ENCODE results near the gene WBP2.

WBP2 gene

DNA sequence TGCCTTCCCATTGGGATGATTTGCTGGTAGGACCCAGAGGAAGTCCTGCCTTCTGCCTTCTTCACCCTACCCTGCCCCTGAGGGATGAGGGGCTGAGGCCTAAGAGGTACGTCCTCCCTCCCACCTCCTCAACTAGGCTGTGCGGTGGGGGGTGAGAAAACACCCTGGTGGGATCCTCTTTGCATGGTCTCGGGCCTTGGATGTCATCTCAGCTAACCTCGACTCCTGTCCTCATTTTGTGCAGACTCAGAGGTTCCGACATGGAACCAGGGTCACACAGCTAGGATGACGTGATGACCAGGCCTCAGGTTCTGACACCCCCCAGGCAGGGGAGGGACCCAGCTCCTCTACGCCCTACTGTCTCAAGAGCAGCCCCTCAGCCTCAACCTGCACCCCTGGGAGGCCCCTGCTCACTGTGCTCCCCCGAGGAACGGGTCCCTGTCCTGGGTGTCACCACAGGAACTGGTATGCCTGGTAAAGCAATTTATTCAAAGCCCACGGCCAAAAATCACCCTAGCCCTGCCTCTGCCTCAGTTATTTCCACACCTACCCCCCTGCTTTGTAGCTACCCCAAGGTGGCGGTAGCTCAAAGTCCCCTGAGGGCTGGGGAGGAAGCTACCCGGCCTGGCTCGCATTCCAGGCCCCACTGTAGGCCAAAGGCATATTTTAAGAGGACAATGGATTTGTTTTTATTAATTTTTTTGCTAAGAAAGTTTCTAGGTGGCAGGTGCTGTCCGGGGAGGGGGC, 28.4 kb downstream of the WBP2 start:
- no peak for DNase-seq

- DNase-seq = no peak
Measured at GRCh38 chr17:75825748-75826370, 29.3 kb downstream of the WBP2 start.

DNA sequence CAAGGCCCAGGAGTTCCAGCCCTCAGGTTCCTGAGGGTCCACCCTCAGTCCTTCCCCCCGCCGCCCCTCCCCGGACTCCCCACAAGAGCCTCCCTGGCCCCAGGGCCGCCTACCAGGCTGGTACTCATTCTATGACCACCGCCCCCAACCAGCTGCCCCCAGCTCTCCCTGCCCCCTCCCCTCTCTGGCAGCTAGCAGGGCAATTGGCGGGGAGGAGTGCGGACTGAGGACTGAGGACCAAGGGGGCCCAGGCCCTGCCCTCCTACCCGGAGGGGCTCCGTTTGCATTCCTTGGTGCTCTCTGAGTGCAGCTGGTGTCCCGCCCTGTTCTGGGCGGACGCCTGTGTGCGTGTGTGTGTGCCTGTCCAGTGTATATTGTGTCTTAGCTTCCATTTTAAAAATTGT, 30.0 kb downstream of the WBP2 start:
- DNase-seq = no peak

DNA sequence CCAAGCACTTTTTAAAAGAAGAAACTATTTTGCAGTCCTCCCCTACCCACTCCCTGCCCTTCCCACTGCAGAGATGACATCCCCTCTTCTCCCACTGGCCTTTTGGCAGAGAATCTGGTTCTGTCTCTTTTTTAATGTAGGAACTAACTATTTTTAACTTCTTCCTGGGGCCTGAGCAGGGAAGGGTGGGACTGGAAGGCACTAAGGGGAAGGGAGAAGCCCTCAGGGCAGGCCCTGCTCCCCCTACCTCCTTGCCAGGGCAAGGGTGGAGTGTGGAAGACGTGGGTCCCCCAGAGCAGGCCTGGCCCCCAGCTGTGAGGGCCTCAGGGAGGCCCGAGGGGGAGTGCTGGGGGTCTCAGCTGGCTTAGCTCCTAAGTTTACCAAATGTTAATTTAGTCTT, 30.5 kb downstream of the WBP2 start:
- DNase-seq = no peak

- no peak for DNase-seq
Measured at GRCh38 chr17:75824050-75824552, 31.0 kb downstream of the WBP2 start.

DNA sequence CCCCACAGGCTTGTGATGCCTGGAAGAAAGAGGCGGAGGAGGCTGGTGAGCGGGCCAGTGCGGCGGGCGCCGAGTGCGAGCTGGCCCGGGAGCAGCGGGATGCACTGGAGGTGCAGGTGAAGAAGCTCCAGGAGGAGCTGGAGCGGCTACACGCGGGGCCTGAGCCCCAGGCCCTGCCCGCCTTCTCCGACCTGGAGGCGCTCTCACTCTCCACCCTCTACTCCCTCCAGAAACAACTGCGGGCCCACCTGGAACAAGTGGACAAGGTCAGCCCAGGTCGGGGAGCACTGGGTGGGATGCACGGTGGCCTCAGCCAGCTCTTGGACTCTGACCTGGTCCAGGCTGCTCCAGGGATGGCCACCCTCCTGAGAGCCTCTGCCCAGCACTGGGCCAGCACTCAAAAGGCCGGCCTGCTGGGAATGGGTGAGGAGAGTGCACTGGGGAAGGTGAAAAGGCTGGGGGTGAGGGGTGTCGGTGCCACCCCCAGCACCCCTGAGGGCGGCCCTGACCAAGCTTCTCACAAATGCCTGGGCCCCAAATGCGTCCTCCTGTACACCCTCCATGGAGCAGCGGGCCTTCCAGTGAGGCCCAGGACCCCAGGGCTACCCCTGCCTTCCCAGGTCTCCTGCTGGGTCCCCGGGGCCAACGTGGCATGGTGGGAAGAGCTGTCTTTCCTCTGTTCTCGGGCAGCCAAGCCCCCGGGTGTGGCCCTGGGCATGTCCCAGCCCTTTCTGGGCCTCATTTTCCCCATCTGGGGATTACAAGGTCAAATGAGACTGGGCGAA, 31.7 kb downstream of the WBP2 start:
- DNase-seq = no peak

DNA sequence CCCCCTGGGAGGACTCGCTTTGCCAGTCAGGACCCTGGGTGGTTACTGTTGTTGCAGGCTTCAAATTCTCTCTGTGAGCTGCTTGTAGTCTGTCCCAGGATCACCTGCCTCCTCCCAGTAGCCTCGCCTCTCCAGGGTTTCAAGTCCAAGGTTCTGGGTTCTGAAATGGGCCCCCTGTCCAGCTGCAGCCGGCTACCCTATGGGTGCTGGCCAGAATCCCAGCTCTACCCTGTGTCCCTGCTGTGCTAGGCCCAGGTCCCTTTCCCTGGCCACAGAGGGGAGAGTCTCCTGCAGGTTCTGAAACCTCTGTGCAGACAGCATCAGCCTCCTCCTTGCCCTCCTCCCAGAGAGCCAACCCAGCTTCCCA, 32.4 kb downstream of the WBP2 start:
- DNase-seq = no peak

- DNase-seq = no peak
Measured at GRCh38 chr17:75822119-75822799, 32.9 kb downstream of the WBP2 start.

DNA sequence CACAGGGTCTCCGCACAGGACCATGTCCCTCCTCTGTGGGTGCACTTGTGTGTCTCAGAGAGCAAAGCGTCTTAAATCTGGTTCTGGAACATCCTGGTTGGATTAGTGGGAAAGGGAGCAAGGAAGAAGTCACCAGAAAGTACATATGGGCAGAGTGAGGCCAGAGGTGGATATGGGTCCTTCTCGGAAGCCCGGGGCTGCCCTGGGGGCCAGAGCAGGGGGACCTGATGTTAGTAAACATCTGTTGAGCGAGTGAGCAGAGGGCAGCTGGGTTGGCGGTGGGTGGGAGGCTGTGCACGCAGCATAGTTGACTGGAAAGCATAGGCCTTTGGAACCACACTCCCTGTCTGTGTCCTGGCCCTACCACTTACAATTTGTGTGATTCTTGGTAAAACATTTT, 33.6 kb downstream of the WBP2 start:
- no peak for DNase-seq

DNA sequence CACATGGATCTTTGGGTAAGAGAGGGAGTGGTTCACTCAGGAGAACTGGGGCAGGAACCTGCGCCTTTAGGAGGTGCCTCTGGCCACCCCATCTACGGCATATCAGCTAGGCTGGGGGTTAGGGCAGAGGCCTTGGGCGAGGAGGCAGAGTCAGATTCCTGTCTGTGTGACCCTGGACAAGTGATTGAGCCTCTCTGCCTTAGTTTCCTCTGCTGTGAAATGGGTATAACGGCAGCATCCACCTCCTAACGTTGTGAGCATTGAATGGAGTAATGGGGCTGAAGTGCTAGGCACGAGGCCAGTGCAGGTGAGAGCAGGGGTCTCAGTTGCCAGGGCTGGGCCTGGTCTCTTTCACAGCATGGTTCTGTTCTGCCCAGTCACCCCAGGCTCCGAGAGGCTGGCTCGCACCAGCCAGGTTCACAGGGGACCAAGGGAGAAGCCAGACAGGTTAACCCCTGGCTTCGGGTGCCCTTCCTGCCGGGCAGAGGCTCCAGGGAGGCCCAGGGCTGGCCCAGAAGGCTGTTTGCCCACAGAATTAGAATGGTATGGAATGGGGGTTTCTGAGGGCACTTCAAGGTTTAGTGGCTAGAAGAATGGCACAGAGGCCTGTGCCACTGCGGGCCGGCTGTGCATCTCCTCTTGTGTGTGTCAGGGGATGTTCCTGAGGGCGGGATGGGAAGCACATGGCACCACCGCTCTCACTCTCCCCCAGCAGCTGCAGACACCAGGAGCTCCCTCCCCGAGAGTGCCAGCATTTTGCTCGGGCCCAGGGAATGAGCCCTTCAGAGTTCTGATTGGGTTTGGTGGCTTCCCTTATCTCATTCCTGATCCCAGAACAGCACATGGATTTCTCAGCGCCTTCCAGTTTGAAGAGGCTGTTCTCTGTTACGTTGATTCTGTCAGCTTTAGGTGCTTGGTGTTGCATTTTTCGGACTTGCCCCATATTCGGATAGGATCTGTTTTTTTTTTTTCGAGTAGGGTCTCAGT, 34.7 kb downstream of the WBP2 start:
- DNase-seq = no peak

DNA sequence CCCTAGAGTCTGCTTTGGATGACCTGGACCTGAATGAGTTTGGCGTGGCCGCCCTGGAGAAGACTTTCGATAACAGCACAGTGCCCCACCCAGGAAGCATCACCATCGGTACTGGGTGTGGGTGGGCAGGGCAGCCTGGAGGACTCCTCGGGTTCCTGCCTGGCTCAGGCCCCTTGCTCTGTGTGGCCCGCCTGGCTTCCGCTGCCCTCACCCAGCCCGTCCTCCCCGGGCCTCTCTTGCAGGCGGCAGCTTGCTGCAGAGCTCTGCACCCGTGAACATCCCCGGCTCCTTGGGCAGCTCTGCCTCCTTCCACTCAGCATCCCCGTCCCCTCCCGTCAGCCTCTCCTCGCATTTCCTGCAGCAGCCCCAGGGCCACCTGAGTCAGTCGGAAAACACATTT, 35.5 kb downstream of the WBP2 start:
- DNase-seq = no peak

DNA sequence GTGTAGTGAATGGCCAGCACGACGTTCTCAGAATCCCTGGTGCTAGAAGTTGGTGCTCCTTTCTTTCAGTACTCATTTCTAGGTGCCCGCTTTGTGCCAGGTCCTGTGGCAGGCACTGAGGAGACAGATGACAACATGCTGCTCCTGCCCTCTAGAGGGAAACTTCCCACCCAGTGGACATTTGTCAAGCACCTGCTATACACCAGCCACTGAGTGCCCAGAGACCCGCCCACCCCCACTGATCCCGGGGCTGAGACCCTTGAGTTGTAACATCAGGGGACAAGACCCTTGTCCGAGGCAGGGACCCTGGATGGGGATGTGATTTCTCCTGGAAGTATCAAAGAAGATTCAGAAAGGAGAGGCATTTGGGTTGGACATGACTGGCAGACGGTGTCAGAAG, 36.0 kb downstream of the WBP2 start:
- DNase-seq = no peak

GRCh38 chr17:75818326-75818885, 36.7 kb downstream of the WBP2 start:
- no peak for DNase-seq

- DNase-seq = no peak
Measured at GRCh38 chr17:75817571-75817970, 37.6 kb downstream of the WBP2 start.

- no peak for DNase-seq
Measured at GRCh38 chr17:75816693-75817092, 38.4 kb downstream of the WBP2 start.

DNA sequence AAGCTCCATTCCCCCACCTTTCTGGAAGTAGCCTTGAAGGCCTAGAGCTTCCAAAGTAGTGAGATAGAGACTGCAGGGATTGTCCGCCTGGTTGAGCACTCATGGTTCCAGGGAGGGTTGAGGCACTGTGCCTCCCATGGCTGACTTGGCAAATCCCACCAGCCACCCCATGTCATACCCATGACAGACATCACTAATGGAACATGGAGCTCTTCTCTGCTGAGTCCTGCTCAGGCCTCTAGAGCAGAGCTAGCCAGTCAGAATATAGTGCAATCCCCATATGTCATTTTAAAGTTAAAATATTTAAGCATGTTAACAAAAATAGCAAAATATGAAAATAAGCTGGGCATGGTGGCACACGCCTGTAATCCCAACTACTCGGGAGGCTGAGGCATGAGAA, 39.7 kb downstream of the WBP2 start:
- no peak for DNase-seq

- DNase-seq = no peak
Measured at GRCh38 chr17:75814900-75815373, 40.2 kb downstream of the WBP2 start.

DNA sequence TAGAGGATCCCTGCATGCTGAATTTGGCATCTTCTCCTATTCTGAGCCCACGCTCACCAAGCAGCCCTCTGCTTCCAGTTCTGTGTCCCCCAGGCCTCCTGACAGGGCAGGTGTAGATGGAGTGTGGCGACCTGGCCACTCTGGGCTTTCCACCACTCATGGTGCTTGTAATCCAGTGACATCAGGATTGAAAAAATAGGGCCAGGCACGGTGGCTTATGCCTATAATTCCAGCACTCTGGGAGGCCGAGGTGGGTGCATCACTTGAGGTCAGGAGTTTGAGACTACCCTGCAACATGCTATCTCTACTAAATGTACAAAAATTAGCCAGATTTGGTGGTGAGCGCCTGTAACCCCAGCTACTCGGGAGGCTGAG, 41.1 kb downstream of the WBP2 start:
- DNase-seq = no peak

GRCh38 chr17:75813081-75814020, 41.8 kb downstream of the WBP2 start:
- DNase-seq = no peak
